ENCODE data around the gene PLAC9.

The PLAC9 gene

DNA sequence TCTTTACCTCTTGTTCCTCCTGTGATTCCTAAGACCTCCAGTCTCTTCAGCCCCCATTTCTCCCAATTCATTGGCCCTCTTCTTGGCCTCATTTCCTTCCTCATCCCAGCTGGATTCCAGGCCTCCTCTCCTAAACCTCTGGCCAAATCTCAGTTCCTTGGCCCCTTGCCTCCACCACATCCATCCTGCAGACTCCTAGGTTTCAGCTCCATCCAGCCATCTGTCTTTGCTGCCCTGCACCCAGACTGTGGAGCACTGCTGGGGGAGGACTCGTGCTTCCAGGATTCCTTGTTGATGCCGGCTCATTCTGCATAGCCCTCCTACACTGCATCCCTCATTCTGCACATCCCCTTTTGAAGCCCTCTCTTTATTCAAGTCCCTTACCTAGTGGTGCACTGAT, 6.7 kb downstream of the PLAC9 start:
- DNase-seq (ENCODE audit: low spot score), result no peak

DNA sequence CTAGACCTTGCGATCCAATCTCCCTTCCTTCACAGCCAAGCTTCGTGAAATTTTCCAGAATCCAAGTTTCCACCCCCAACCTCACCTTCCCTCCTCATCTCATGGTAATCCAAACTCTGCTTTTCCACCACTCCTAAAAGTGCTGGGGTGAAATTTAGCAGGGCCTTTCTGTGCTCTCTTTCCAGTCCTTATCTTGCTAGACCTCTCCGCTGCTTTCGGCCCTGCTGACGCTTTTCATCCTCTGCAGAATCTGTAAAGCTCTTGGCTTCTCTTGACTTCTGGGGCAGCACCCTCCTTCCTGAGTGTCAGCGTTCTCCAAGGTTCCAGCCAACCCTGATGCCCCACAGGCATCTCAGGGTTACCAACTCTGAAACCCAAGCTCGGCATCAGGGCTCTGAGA, 7.7 kb downstream of the PLAC9 start:
- no peak for DNase-seq (ENCODE audit: low spot score)

DNA sequence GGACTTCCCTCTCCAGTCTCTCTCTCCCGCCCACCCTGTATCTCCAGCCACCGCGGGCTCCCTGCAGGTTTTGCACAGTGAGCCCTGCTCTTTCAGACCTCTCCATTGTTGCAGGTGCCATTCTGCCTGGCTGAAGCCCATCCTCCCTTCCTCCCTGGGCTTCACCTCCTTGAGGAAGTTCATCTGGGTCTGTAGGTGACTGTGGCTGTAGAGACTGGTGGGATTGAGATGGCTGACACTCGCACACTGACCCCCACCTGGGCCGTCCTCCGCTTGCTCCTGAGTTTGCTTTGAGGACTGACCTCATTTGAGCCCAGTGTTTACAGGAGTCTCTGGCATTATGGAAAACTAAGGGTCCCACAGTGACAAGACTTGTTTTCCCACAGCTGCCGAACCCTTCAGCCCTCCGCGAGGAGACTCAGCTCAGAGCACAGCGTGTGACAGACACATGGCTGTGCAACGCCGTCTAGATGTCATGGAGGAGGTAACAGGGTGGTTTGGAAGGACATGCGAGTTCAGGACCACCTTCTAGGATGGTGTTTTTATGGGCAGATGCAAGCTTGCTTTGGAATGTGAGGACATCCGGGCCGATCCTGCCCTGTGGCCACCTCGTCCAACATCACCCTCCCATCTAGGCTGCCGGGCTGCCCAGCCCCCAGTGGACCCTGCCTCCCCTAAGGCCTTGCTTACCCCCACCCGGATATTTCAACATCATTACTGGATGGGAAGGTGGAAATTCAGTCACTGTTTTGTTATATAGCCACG, 9.3 kb downstream of the PLAC9 start:
- no peak for DNase-seq (ENCODE audit: low spot score)

DNA sequence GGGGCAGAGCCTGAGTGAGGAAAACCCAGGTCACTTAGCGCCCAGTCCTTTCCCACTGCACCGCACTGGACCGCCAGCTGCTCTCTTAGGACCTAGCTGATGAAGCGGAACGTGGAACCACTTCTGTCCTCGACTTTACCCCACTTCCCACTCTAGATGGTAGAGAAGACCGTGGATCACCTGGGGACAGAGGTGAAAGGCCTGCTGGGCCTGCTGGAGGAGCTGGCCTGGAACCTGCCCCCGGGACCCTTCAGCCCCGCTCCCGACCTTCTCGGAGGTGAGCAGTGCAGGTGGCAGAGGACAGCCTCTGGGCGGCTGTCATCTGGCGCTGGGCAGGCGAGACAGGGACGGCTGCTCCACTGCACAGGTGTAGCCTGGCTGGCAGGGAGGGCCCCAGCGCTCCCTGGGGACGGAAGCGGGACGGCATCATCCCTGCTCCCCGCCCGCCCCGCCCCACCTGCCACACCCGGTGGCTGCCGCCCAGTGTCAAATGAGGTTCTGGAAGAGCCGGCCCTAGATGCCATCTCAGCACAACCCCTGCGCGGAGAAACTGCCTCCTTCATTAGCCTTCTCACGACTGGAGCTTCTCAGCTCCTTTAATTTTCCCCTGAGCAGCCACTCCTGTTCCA, 11.7 kb downstream of the PLAC9 start:
- DNase-seq (ENCODE audit: low spot score), result no peak

DNA sequence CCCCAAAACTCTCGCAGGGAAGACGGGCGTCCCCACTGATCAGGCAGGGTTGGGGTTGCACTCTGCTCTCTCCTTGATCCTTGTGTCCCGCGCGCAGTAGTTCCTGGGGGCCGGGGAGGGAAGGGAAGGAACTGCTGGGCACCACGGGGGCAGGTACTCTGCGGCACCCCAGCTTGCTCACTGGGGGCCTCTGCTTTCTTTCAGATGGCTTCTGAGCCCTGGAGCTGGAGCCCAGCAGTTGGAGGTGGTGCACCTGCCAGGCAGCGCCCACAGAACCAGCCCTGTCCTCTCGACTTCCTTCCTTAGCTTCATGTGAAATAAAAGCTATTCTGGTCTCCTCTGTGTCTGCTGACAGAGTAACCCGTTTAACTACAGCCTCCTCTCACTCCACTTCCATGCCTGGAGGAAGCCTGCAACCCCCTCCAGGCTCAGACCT, 12.2 kb downstream of the PLAC9 start:
- DNase-seq (ENCODE audit: low spot score), result no peak

DNA sequence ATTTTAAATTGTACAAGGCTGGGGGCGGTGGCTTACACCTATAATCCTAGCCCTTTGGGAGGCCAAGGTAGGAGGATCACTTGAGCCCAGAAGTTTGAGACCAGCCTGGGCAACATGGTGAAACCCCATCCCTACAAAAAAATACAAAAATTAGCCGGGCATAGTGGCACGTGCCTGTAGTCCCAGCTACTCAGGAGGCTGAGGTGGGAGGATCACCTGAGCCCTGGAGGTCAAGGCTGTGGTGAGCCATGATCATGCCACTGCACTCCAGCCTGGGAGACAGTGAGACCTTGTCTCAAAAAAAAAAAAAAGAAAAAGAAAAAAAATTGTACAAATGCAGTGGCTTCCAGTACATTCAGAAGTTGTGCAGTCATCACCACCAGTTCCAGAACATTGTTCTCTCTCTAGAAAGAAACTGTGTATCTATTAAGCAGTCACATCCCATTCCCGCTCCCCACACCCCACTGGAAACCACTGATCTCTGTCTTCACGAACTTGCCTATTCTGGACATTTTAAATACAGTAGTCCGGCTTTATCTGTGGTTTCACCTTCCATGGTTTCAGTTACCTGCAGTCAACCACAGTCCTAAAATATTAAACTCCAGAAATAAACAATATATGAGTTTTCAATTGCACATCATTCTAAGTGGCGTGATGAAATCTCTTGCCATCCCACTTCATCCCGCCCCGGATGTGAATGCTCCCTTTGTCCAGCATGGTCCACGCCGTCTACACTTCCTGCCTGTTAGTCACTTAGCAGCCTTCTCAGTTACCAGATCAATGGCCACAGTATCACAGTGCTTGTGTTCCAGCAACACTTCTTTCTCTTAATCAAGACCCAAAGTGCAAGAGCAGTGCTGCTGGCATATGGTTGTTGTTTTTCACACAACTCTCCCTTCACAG, 13.1 kb downstream of the PLAC9 start:
- peak; percentile 25 for DNase-seq (ENCODE audit: low spot score)

DNA sequence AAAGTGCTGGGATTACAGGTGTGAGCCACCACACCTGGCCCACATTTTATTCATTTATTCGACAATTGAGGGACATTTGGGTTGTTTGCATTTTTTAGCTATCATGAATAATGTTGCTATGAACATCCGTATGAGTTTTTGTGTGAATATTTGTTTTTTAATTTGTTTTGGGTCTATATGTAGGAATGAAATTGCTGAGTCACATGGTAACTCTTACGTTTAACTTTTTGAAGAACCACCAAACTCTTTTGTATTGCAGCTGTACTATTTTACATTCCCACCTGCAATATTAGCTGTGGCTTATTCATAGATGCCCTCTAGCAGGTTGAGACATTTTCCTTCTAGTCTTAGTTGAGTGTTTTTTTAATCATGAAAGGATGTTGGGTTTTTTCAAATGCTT, 14.4 kb downstream of the PLAC9 start:
- no peak for DNase-seq (ENCODE audit: low spot score)

DNA sequence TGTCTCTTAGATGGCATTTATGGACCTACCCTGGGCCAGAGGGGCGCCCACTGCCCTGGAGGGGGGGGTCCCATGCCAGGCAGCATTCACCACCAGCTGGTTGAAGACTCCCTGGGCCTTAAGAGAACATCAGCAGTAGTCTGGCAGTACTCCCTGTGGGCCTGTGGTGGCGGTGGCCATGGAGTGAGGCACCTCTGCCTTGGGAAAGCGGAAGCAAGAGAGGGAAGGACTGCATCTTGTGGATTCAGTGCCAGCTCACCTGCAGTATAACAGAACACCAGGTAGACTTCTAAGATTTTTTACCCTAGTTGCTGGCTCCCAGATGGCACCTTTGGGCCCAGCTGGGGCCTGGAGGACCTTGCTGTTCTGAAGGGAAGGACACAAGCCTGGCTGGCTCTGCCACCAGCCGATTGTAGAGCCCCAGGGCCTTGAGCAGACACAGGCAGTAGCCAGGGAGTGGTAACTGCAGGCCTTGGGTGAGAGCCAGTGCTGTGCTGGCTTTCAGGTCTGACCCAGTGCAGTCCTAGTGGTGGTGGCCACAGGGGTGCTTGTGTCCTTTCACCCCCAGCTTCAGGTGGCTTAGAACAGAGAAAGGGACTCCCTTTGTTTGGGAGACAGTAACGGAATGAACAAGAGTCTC, 15.8 kb downstream of the PLAC9 start:
- no peak for DNase-seq (ENCODE audit: low spot score)

DNA sequence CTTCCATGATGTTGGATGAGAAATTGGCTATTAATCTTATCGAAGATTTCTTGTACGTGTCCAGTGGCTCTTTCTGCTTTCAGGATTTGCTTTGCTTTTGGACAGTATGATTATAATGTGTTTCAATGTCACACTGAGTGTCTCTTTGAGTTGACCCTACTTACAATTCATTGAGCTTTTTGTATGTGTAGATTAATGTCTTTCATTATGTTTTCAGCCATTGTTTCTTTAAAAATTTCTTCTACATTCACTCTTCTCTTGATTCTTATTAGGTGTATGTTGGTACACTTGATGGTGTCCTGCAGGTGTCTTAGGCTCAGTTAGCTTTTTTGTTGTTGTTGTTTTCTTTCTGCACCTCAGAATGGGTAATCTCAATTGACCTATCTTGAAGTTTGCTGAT, 16.6 kb downstream of the PLAC9 start:
- no peak for DNase-seq (ENCODE audit: low spot score)

DNA sequence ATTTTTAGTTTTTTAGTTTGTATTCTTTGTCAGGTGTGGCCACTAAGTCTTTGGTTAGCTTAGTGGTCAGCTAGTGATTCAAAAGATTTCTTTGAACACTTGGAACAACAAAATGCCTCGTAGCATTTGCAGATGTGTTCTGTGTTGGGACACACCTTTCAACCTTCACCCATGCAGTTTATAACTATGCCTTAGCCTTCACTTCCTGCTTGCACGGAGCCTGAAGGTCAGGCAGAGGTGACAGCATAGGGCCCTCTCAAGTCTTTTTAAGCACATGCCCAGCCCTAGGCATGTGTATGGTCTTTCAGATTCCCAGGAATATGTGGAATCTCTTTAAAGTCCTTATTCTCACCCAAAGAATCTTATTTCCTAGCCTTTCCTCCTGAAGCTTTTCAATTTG, 17.6 kb downstream of the PLAC9 start:
- no peak for DNase-seq (ENCODE audit: low spot score)

DNA sequence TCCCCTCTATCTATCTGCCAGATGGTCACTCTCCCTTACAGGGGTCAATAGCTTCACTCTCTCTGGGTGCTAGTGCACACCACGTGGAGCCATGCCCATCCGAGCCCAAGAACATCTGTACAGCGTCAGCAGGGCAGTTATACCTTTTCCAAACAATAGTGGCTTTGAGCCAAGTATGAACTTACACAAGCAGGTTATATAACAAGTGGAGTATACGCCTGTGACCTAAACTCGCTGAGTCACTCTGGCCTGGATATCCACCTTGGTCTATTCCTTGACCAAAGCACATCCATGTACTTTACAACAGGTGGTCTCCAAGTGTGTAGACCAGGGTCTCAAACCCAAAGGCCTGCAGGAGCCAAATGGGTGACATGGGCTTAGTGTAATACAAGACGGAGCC, 20.3 kb downstream of the PLAC9 start:
- no peak for DNase-seq (ENCODE audit: low spot score)

DNA sequence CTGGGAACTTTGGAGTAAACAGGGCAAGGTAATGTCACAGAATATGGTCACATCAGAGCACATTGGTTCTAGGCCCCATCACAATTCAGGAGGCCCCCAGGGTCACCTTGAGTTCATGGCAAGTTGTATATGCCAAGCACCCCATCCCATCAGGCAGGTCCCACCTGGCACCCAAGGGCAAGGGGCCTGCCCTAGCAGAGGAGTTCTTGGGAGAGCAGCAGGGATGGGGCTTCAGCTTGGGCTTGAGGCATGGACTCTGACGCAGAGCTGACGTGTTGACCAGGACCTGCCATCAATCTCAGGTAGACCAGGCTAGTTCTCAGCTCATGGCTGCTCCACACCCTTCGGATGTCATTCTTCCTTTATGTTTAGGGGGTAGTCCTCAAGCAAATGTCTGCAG, 20.9 kb downstream of the PLAC9 start:
- DNase-seq (ENCODE audit: low spot score), result no peak

DNA sequence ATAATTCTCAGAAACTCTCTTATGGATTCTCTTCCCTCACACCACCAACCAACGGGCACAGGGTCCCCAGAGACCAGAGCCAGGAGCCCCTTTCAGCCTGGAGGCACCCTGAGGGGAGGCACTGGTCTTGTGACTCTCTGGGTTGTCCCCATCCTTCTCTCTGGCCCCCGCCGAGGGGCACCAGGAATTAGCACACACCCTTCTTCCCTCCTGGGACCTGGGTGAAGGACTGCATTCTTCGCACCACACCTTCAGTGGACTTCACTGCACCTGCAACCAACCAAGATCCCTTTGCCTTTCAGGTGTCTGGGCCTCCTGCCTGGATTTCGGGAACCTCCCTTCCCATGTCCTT, 22.1 kb downstream of the PLAC9 start:
- DNase-seq (ENCODE audit: low spot score), result no peak

DNA sequence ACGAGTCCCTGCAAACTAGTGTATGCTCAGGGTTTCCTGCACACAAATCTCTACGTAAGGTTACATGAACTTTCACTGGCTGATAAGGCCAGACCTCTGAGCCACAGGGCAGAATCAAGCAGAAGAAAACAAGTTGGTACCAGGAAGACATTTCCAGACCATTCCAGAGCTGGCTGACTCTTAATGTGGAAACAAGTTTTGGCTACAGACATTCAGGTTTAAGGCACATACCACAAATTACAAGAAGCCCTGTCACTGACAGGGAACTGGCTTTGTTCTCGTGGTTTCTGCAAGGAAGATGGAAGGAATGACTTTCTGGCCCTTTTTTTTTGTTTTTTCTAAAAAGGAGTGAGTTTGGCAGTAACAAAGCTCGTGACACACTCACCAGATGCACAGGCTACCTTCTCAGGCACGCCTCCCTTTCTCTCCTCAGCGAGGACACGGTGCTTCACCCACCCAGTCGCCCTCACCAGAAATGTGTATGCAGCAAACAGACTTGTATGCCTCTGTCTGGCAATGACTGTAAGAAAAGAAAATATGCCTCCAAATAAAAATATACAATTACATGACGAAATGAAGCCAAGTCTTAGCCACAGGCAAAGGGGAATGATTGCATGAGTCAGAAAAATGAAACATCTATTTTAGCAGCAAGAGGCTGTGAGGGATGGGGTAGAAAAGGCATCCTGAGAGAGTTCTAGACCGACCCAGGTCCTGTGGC, 22.6 kb downstream of the PLAC9 start:
- no peak for DNase-seq (ENCODE audit: low spot score)

DNA sequence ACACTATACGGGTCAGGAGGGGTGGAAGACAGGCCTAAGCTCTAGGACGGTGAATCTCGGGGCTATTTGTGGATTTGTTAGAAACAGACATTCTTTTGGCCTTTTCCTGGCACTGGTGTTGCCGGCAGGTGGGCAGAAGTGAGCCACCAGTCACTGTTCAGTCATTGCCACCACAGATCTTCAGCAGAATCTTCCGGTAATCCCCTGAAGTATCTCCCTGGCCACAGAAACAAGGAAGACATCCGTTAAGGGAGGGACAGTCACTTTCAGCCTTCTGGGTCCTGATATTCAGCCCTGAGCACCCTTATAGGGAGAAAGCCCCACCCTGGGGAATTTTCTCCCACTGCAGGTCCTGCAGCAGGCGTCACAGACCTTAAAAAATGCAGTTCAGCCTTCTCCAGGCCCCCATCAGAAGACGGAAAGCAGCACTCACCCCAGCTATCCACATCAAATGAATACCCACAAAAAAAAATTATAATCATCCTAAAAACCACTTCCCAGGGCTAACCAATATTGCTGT, 23.2 kb downstream of the PLAC9 start:
- no peak for DNase-seq (ENCODE audit: low spot score)

DNA sequence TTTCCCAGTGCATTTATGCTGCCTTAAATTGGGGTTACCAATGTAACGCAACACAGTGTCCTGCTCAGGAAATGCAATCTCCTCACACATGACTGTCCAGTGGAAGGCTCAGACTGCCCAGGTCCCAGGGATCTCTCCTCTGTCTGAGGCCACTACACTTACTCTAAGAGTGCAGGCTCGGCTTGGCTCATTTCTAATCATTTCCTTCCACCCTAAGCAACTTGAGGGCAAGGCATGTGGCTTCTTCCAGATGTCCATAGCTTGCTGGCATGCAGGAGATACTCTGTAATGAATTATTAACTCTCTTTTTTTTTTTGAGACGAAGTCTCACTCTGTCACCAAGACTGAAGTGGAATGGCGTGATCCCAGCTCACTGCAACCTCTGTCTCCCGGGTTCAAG, 23.7 kb downstream of the PLAC9 start:
- DNase-seq (ENCODE audit: low spot score), result no peak

DNA sequence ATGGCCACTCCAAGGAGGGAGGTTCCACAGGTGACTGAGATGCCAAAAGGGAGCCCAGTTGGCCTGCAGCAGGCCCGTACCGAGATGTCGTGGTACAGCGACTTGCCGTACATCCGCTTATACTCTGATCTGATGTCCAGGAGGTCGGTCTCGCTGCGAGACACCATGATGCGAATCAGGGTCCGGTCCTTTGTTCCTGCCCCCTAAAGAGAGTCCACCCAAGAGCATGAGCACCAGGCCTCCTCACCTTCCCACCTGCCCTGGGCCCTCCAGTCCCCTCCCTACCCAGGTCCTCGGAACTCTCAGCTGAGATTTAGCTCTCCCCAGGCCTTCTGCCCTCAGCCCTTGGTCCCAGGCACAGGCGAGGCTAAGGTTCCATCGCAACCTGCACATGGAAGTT, 25.0 kb downstream of the PLAC9 start:
- no peak for DNase-seq (ENCODE audit: low spot score)

DNA sequence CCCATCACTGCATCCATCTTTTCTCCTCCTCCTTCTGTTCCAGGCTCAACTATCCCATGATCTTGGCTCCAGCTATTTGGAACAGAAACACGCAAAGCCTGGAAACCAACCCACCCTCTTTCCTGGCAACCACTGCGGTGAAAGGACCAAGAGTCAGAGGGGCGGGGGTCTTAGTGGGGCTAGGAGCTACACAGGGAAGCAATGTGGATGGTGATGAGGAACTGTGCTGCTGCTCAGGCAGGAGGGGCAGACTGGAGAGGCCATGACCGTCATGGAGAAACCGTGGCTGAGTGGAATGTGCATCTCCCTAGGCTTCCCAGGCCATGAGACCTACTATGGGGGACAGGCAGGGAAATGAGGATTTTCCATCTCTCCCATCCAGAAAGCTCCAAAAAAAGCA, 25.6 kb downstream of the PLAC9 start:
- no peak for DNase-seq (ENCODE audit: low spot score)

DNA sequence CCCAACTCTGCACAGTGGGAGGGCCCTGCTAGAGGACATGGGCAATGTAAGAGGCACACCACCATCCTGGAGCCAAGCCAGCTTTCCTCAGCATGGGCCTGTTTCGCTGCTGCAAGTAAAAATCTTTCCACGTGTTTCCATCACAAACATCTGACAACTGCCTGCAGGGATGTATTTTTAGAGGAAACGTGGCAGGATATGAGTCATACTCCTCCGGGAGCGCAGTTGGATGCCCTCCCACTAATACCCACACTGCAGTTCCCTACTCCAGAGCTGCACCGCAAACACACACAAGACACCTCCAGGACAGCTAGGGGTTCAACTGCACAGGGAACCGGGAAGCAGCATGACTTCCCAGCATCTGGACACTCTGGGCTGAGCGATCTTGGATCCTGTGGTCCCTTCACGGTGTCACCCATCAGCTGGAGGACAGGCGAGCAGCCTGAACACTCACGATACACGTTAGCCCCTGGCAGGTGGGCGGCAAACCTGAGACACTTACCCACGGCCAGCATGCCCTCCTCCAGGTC, 26.1 kb downstream of the PLAC9 start:
- peak; percentile 92 for DNase-seq (ENCODE audit: low spot score)

DNA sequence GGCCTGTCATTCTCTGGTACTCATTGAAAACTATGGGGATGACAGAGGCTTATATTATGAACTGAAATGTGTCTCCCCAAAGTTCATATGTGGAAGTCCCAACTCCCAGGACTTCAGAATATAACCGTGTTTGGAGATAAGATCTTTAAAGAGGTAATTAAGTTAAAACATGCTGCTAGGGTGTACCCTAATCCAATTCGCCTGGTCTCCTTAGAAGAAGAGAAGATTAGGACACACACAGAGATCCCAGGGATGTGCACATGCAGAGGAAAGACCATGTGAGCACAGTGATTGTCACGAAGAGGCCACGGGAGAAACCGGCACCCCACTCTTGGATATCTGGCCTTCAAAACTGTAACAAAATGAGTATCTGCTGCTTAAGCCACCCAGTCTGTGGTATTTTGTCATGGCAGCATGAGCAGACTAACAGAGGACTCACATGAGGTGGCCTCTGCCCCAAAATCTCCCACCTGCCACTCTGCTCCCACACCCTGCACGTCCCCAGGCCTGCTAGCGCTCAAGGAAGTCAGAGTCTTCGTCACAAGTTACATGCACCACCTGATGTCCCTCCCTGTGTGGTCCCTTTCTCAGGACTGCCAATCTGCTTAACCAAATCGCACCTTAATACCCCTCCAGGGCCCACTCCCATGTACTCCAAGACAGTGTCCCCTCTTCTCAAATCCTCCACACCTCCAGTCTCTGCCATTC, 26.8 kb downstream of the PLAC9 start:
- DNase-seq (ENCODE audit: low spot score), result no peak
